PC-3 (cell line): ENCODE results near the gene FUBP3. TPM values are rescaled to one million over a fixed set of nuclear protein-coding genes. Genes with fewer than 3 reads are reported as not detected.

Experiments used
- ATAC-seq: fragments of 200-7000 bp; cut with Tn5 transposase; 2 replicates; pipeline ENCODE4 v1.9.1; 2020; ENCODE audit warnings: mild to moderate bottlenecking, moderate library complexity
- BruUV-seq: library from RNA; stranded (reverse); fragments of 400-500 nt; replicated peaks from 2 replicates; lab custom pipeline; 2021; lab: Mats Ljungman, UMichigan
- CTCF ChIA-PET: fragments of 300-600 bp; sonication (Branson Sonifier 250); formaldehyde crosslinking; loops from one replicate; lab custom pipeline; 2022; ENCODE audit warnings: antibody characterized with exemption; lab: Charles Lee
- POLR2A ChIA-PET: fragments of 300-600 bp; sonication (Branson Sonifier 250); formaldehyde crosslinking; loops from one replicate; lab custom pipeline; 2022; ENCODE audit warnings: antibody characterized with exemption; ENCODE audit not compliant: unreplicated experiment; lab: Charles Lee
- DNase-seq: peaks from one replicate; pipeline ENCODE4 v3.0.0-alpha.2; 2015
- H2AFZ ChIP-seq: fragments of 300-600 bp; sonication (generic); 2 replicates; pipeline ENCODE4 v1.6.0; 2016; ENCODE audit warnings: antibody characterized with exemption, low read length
- H3F3A ChIP-seq: fragments of 300-600 bp; sonication (generic); one replicate; pipeline ENCODE4 v1.6.0; 2017; ENCODE audit warnings: antibody characterized with exemption, low read length, control low read depth, mild to moderate bottlenecking; ENCODE audit not compliant: unreplicated experiment
- H3K27ac ChIP-seq: fragments of 300-600 bp; sonication (generic); 2 replicates; pipeline ENCODE4 v1.5.1; 2016; ENCODE audit warnings: mild to moderate bottlenecking, low read length
- H3K27me3 ChIP-seq: fragments of 300-600 bp; sonication (generic); 2 replicates; pipeline ENCODE4 v1.6.1; 2016; ENCODE audit warnings: low read length, mixed read lengths
- H3K36me3 ChIP-seq: fragments of 300-600 bp; sonication (generic); 2 replicates; pipeline ENCODE4 v1.6.1; 2016; ENCODE audit warnings: low read depth, mixed run types, low read length, mixed read lengths
- H3K4me1 ChIP-seq: fragments of 300-600 bp; sonication (generic); 2 replicates; pipeline ENCODE4 v1.5.1; 2016; ENCODE audit warnings: low read length; ENCODE audit not compliant: insufficient read depth
- H3K4me2 ChIP-seq: fragments of 300-600 bp; sonication (generic); 2 replicates; pipeline ENCODE4 v1.6.0; 2016; ENCODE audit warnings: low read length
- H3K4me3 ChIP-seq: fragments of 300-600 bp; sonication (generic); 2 replicates; pipeline ENCODE4 v1.5.1; 2016; ENCODE audit warnings: mild to moderate bottlenecking, low read length, mixed read lengths
- H3K79me2 ChIP-seq: fragments of 300-600 bp; sonication (generic); 2 replicates; pipeline ENCODE4 v1.6.1; 2017; ENCODE audit warnings: low read length, mixed read lengths
- H3K9ac ChIP-seq: fragments of 300-600 bp; sonication (generic); 2 replicates; pipeline ENCODE4 v1.6.0; 2016; ENCODE audit warnings: mild to moderate bottlenecking, low read length
- H3K9me2 ChIP-seq: fragments of 300-600 bp; sonication (generic); replicated peaks from 2 replicates; pipeline ENCODE4 v1.6.1; 2016; ENCODE audit warnings: mixed run types, low read length, mixed read lengths
- H3K9me3 ChIP-seq: fragments of 300-600 bp; sonication (generic); 2 replicates; pipeline ENCODE4 v1.6.1; 2016; ENCODE audit warnings: low read length, mixed read lengths
- H4K20me1 ChIP-seq: fragments of 300-600 bp; sonication (generic); 2 replicates; pipeline ENCODE4 v1.6.1; 2016; ENCODE audit warnings: low read length, mixed read lengths
- CTCF ChIP-seq: fragments of 300-600 bp; sonication (generic); conservative IDR thresholded peaks from 2 replicates; pipeline ENCODE4 v1.5.1; 2017; ENCODE audit warnings: antibody characterized with exemption, low read depth, mild to moderate bottlenecking, low read length
- EZH2 ChIP-seq: fragments of 300-600 bp; sonication (generic); IDR thresholded peaks from one replicate; pipeline ENCODE4 v1.6.1; 2017; ENCODE audit warnings: antibody characterized with exemption, mild to moderate bottlenecking, low read length; ENCODE audit not compliant: unreplicated experiment
- EZH2phosphoT487 ChIP-seq: fragments of 300-600 bp; sonication (generic); IDR thresholded peaks from 2 replicates; pipeline ENCODE4 v1.6.1; 2018; ENCODE audit warnings: mild to moderate bottlenecking, antibody characterized with exemption, low read length, borderline replicate concordance
- intact Hi-C: fragments of 100-400 bp; cut with micrococcal nuclease; formaldehyde crosslinking; loops from 2 replicates; pipeline ENCODE4 v1.9.0; 2023
- total RNA-seq: library from RNA; depleted of rRNA; stranded (reverse); fragments of >200 nt; gene quantifications from 2 replicates; pipeline ENCODE4 v1.2.3, GENCODE V29; 2014

The FUBP3 gene
- total RNA-seq, 1 experiment from 2014 or later, result 53.7 TPM

GRCh38 chr9:130638284-130639123 lies 59.1 kb downstream of the FUBP3 start:
- Histone ChIP-seq H3K9me2 (no peaks in the 10 kb centered on the region), H3K9ac (no peak overlapping the region), H3K27ac (no peak overlapping the region), H3K36me3 (no peaks in the 10 kb centered on the region; the same call in none of the 2 replicates), H3K27me3 (no peaks in the 10 kb centered on the region), H3K4me1 (no peaks in the 10 kb centered on the region), H2AFZ (no peak overlapping the region), H3K4me2 (no peak overlapping the region), H3K4me3 (no peak overlapping the region), H4K20me1 (no peaks in the 10 kb centered on the region), H3F3A (no peaks in the 10 kb centered on the region), H3K79me2 (no peaks in the 10 kb centered on the region), H3K9me3 (no peaks in the 10 kb centered on the region)
- DNase-seq (no peak), ATAC-seq (no peak)
- CTCF ChIA-PET, result no interaction called here
- TF ChIP-seq EZH2phosphoT487, result no peak
- no peak for TF ChIP-seq CTCF
- TF ChIP-seq EZH2, result no peak
- no TSS peak for BruUV-seq
- intact Hi-C loops, result no loop called here
- POLR2A ChIA-PET, result no interaction called here

- no peaks in the 10 kb centered on the region for H4K20me1 ChIP-seq
- intact Hi-C loops, result no loop called here
- no peak overlapping the region for H3K9ac ChIP-seq
- BruUV-seq, result no TSS peak
- ChIA-PET CTCF (no interaction called here), POLR2A (no interaction called here)
- no peaks in the 10 kb centered on the region for H3K9me3 ChIP-seq
- H3K4me1 ChIP-seq, result no peaks in the 10 kb centered on the region
- TF ChIP-seq CTCF, result no peak
- no peak for TF ChIP-seq EZH2phosphoT487
- DNase-seq (no peak), ATAC-seq (no peak)
- H3K79me2 ChIP-seq, result no peaks in the 10 kb centered on the region
- H3K27me3 ChIP-seq, result no peaks in the 10 kb centered on the region
- H3K4me2 ChIP-seq, result no peak overlapping the region
- no peaks in the 10 kb centered on the region; the same call in none of the 2 replicates for H3K36me3 ChIP-seq
- no peak overlapping the region for H3K27ac ChIP-seq
- H3K9me2 ChIP-seq, result no peaks in the 10 kb centered on the region
- no peak overlapping the region for H2AFZ ChIP-seq
- H3K4me3 ChIP-seq, result no peak overlapping the region
- H3F3A ChIP-seq, result no peaks in the 10 kb centered on the region
Measured at GRCh38 chr9:130639124-130639765, 59.9 kb downstream of the FUBP3 start.
